ENCODE measurements around the gene RETREG3. TPM values are rescaled to one million over a fixed set of nuclear protein-coding genes. Genes with fewer than 3 reads are reported as not detected.

The RETREG3 gene
- total RNA-seq, 2 experiments from 2014 or later: 33.5 to 50.5 TPM

DNA sequence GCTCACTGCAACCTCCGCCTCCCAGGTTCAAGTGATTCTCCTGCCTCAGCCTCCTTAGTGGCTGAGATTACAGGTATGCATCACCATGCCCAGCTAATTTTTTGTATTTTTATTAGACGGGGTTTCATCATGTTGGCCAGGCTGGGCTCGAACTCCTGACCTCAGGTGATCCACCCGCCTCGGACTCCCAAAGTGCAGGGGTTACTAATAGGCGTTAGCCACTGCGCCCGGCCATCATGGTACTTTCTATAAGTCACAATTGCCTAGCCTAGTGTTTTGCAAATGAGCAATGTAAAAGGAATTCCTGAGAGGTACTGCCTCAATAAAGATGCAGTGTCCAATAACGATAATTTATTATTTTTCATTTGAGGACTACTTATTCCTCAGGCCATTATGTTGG, 17.8 kb downstream of the RETREG3 start:
- no TSS peak for BruUV-seq (replicated peaks)
- ChIA-PET CTCF (ENCODE audit: unreplicated experiment) (interaction anchor here (0.6 to 2.0 kb wide), 2 partner anchors 13 to 698 kb away, joined by 4 to 5 read pairs; partner anchors contain the start of gene PSMC3IP), POLR2A (no interaction called here)
- peaks cover 70% of the 10 kb centered on the region for H3K36me3 ChIP-seq (ENCODE audit: insufficient read depth, low read length)
- intact Hi-C loops (cut with micrococcal nuclease; ENCODE audit: unreplicated experiment): no loop called here
- H3K79me2 ChIP-seq (ENCODE audit: insufficient read depth, low read depth, low read length): peaks cover 4% of the 10 kb centered on the region; the same call in 1 of the 2 replicates
- H3K4me3 ChIP-seq (ENCODE audit: low read depth, low read length, poor library complexity, severe bottlenecking): no peak overlapping the region
- H2AFZ ChIP-seq (ENCODE audit: low read length): no peak overlapping the region
- no peak overlapping the region for H3K27ac ChIP-seq (ENCODE audit: low read depth, low read length, poor library complexity, severe bottlenecking)
- H3K4me1 ChIP-seq (ENCODE audit: insufficient read depth, low read length, poor library complexity, severe bottlenecking): peaks cover 26% of the 10 kb centered on the region
- H3K4me2 ChIP-seq (ENCODE audit: low read length): no peak overlapping the region
- H3K9me3 ChIP-seq (ENCODE audit: low read length): no peaks in the 10 kb centered on the region
- no peaks in the 10 kb centered on the region for H4K20me1 ChIP-seq (ENCODE audit: insufficient read depth, low read length)
- H3K9me2 ChIP-seq (ENCODE audit: insufficient read depth, low read length): no peaks in the 10 kb centered on the region
- TF ChIP-seq, protein P1, sequence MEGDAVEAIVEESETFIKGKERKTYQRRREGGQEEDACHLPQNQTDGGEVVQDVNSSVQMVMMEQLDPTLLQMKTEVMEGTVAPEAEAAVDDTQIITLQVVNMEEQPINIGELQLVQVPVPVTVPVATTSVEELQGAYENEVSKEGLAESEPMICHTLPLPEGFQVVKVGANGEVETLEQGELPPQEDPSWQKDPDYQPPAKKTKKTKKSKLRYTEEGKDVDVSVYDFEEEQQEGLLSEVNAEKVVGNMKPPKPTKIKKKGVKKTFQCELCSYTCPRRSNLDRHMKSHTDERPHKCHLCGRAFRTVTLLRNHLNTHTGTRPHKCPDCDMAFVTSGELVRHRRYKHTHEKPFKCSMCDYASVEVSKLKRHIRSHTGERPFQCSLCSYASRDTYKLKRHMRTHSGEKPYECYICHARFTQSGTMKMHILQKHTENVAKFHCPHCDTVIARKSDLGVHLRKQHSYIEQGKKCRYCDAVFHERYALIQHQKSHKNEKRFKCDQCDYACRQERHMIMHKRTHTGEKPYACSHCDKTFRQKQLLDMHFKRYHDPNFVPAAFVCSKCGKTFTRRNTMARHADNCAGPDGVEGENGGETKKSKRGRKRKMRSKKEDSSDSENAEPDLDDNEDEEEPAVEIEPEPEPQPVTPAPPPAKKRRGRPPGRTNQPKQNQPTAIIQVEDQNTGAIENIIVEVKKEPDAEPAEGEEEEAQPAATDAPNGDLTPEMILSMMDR (conservative IDR thresholded peaks at IDR 0.05; ENCODE audit: low read length): no peak
- TF ChIP-seq EZH2phosphoT487 (IDR thresholded peaks at IDR 0.05; ENCODE audit: borderline replicate concordance, low read depth, low read length): no peak
- no peak for DNase-seq (ENCODE audit: low spot score)

GRCh38 chr17:42590886-42591285, 18.3 kb downstream of the RETREG3 start:
- Histone ChIP-seq H3K9me3 (ENCODE audit: low read length) (no peaks in the 10 kb centered on the region), H3K4me1 (ENCODE audit: insufficient read depth, low read length, poor library complexity, severe bottlenecking) (peaks cover 31% of the 10 kb centered on the region), H3K4me2 (ENCODE audit: low read length) (no peak overlapping the region), H3K79me2 (ENCODE audit: insufficient read depth, low read depth, low read length) (peaks cover 4% of the 10 kb centered on the region; the same call in 1 of the 2 replicates), H3K27ac (ENCODE audit: low read depth, low read length, poor library complexity, severe bottlenecking) (no peak overlapping the region), H3K9me2 (ENCODE audit: insufficient read depth, low read length) (no peaks in the 10 kb centered on the region), H3K36me3 (ENCODE audit: insufficient read depth, low read length) (peaks cover 72% of the 10 kb centered on the region), H4K20me1 (ENCODE audit: insufficient read depth, low read length) (no peaks in the 10 kb centered on the region; the same call in 1 of the 2 replicates), H3K4me3 (ENCODE audit: low read depth, low read length, poor library complexity, severe bottlenecking) (no peak overlapping the region), H2AFZ (ENCODE audit: low read length) (no peak overlapping the region)
- ChIA-PET CTCF (ENCODE audit: unreplicated experiment) (interaction anchor here (0.6 kb wide), 1 partner anchor 697 kb away, joined by 4 read pairs; no protein-coding TSS in a partner anchor), POLR2A (interaction anchor here (1.4 kb wide), 1 partner anchor 14 kb away, joined by 3 read pairs; no protein-coding TSS in a partner anchor)
- TF ChIP-seq EZH2phosphoT487 (IDR thresholded peaks at IDR 0.05; ENCODE audit: borderline replicate concordance, low read depth, low read length): no peak
- TF ChIP-seq, protein P1 (conservative IDR thresholded peaks at IDR 0.05; ENCODE audit: low read length): no peak
- intact Hi-C loops (cut with micrococcal nuclease; ENCODE audit: unreplicated experiment): no loop called here
- BruUV-seq (replicated peaks): no TSS peak
- DNase-seq (ENCODE audit: low spot score): no peak

DNA sequence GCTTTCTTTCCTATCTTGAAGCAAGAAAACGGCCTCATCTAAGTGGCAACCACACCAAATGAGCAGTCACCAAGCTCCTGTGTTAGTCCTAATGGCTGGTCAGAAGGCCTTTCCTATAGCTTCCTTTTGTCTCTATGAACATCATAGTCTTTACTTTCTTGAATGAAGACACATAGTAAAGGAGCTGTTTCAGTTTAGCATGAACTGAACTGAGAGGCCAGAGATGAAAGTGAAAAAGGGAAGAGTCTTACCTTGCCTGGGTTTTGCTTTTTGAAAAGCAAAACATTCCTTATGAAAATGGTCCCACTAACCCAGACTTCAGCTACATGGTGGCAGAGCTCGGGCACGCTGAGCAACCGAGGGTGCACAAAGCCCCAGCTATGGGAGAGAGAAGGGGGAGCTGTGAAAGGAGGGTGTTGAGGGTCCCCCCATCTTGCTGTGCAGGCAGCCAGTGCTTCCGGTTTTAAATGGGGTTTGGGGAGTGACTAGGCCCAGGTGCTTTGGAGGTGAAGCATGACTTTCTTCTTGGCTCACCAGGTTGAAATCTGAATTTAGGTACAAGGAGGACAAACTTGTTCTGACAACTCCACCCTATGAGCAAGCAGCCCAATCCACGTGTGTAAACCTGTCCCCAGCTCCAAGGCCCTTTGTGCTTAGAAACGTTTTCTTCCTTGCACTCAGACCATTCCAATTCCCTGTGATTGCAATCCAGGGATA, 22.5 kb downstream of the RETREG3 start:
- Histone ChIP-seq H2AFZ (ENCODE audit: low read length) (peak overlapping the region; percentile 18; the same call in 1 of the 2 replicates), H3K9me3 (ENCODE audit: low read length) (no peaks in the 10 kb centered on the region), H3K4me3 (ENCODE audit: low read depth, low read length, poor library complexity, severe bottlenecking) (peak overlapping the region; percentile 21), H3K4me1 (ENCODE audit: insufficient read depth, low read length, poor library complexity, severe bottlenecking) (peaks cover 39% of the 10 kb centered on the region), H3K4me2 (ENCODE audit: low read length) (peak overlapping the region; percentile 59), H3K36me3 (ENCODE audit: insufficient read depth, low read length) (peaks cover 91% of the 10 kb centered on the region), H3K27ac (ENCODE audit: low read depth, low read length, poor library complexity, severe bottlenecking) (peak overlapping the region; percentile 89), H3K9me2 (ENCODE audit: insufficient read depth, low read length) (no peaks in the 10 kb centered on the region), H4K20me1 (ENCODE audit: insufficient read depth, low read length) (no peaks in the 10 kb centered on the region; the same call in 1 of the 2 replicates), H3K79me2 (ENCODE audit: insufficient read depth, low read depth, low read length) (no peaks in the 10 kb centered on the region)
- DNase-seq (ENCODE audit: low spot score): peak; percentile 67
- CTCF ChIA-PET (ENCODE audit: unreplicated experiment): interaction anchor here (1.1 to 1.9 kb wide), 3 partner anchors 8 to 19 kb away, joined by 3 to 5 read pairs (median 5); no protein-coding TSS in a partner anchor
- TF ChIP-seq, protein P1 (conservative IDR thresholded peaks at IDR 0.05; ENCODE audit: low read length): no peak
- no peak for TF ChIP-seq EZH2phosphoT487 (IDR thresholded peaks at IDR 0.05; ENCODE audit: borderline replicate concordance, low read depth, low read length)
- BruUV-seq (replicated peaks): no TSS peak
- intact Hi-C loops (cut with micrococcal nuclease; ENCODE audit: unreplicated experiment): no loop called here
- POLR2A ChIA-PET: interaction anchor here (0.7 to 5.0 kb wide), 5 partner anchors 8 to 90 kb away, joined by 3 to 44 read pairs (median 3); partner anchors contain the start of gene PSMC3IP

Measured in OCI-LY7 (cell line).